Neural cell (in vitro differentiated cells): ENCODE results near the gene PPP1R12B. TPM values are rescaled to one million over a fixed set of nuclear protein-coding genes. Genes with fewer than 3 reads are reported as not detected.
"Not testable (repeated sequence)": the region's sequence is repeated elsewhere in the genome, so short reads cannot be mapped to it uniquely, and the experiment has no call there.

Experiments
- H2AFZ ChIP-seq: fragments of 200-600, 300-800 bp; sonication (generic), shearing (Covaris generic); 2 replicates; pipeline ENCODE4 v1.6.0; 2014; ENCODE audit warnings: low read depth, mild to moderate bottlenecking, antibody characterized with exemption, low read length, moderate library complexity
- H3F3A ChIP-seq: fragments of 200-600 bp; shearing (Covaris generic); 2 replicates; pipeline ENCODE4 v1.6.1; 2016; ENCODE audit warnings: mild to moderate bottlenecking, moderate library complexity, mixed read lengths, antibody characterized with exemption, low read length; ENCODE audit not compliant: insufficient read depth, poor library complexity, severe bottlenecking
- H3K27ac ChIP-seq: fragments of 200-600, 300-800 bp; sonication (generic), shearing (Covaris generic); 2 replicates; pipeline ENCODE4 v1.5.1; 2014; ENCODE audit warnings: mild to moderate bottlenecking, low read length, moderate library complexity
- H3K27me3 ChIP-seq: fragments of 300-800, 200-600 bp; sonication (generic), shearing (Covaris generic); 2 replicates; pipeline ENCODE4 v1.6.0; 2014; ENCODE audit warnings: mild to moderate bottlenecking, low read depth, low read length, moderate library complexity; ENCODE audit not compliant: insufficient read depth
- H3K36me3 ChIP-seq: fragments of 300-800, 200-600 bp; sonication (generic), shearing (Covaris generic); 2 replicates; pipeline ENCODE4 v1.5.1; 2014; ENCODE audit warnings: mild to moderate bottlenecking, antibody characterized with exemption, low read length, moderate library complexity; ENCODE audit not compliant: insufficient read depth
- H3K4me2 ChIP-seq: fragments of 300-800, 200-600 bp; sonication (generic), shearing (Covaris generic); 2 replicates; pipeline ENCODE4 v1.6.0; 2014; ENCODE audit warnings: mild to moderate bottlenecking, low read length
- H3K4me3 ChIP-seq: fragments of 300-800, 200-600 bp; sonication (generic), shearing (Covaris generic); 2 replicates; pipeline ENCODE4 v1.5.1; 2014; ENCODE audit warnings: mild to moderate bottlenecking, low read length, moderate library complexity
- H3K79me2 ChIP-seq: fragments of 200-600 bp; shearing (Covaris generic); replicated peaks from 2 replicates; pipeline ENCODE4 v1.6.0; 2014; ENCODE audit warnings: mild to moderate bottlenecking, low read length, moderate library complexity; ENCODE audit not compliant: insufficient read depth
- H3K9ac ChIP-seq: fragments of 300-800, 200-600 bp; sonication (generic), shearing (Covaris generic); 2 replicates; pipeline ENCODE4 v1.6.1; 2016; ENCODE audit warnings: mild to moderate bottlenecking, low read length, mixed read lengths
- H3K9me2 ChIP-seq: fragments of 200-600 bp; shearing (Covaris generic); 2 replicates; pipeline ENCODE4 v1.6.1; 2016; ENCODE audit warnings: mild to moderate bottlenecking, low read length, mixed read lengths; ENCODE audit not compliant: insufficient read depth
- H3K9me3 ChIP-seq: fragments of 200-600, 300-800 bp; sonication (generic), shearing (Covaris generic); 2 replicates; pipeline ENCODE4 v1.6.1; 2016; ENCODE audit warnings: mild to moderate bottlenecking, mixed run types, low read length, moderate library complexity, mixed read lengths
- H4K20me1 ChIP-seq: fragments of 200-600 bp; shearing (Covaris generic); 2 replicates; pipeline ENCODE4 v1.6.1; 2016; ENCODE audit warnings: mild to moderate bottlenecking, mixed run types; ENCODE audit not compliant: insufficient read depth
- CTCF ChIP-seq: fragments of 450-650 bp; IDR thresholded peaks from 2 replicates; pipeline ENCODE4 v1.5.1; 2014; ENCODE audit warnings: antibody characterized with exemption, mild to moderate bottlenecking, moderate library complexity; ENCODE audit not compliant: poor library complexity, severe bottlenecking
- EP300 ChIP-seq: fragments of 450-650 bp; conservative IDR thresholded peaks from 2 replicates; pipeline ENCODE4 v1.6.1; 2014; ENCODE audit warnings: antibody characterized with exemption, mild to moderate bottlenecking, moderate library complexity; ENCODE audit not compliant: poor library complexity, severe bottlenecking
- EZH2 ChIP-seq: fragments of 200-600, 300-800 bp; shearing (Covaris generic), sonication (generic); IDR thresholded peaks from 2 replicates; pipeline ENCODE4 v1.6.1; 2014; ENCODE audit warnings: antibody characterized with exemption, low read length, borderline replicate concordance, mild to moderate bottlenecking; ENCODE audit not compliant: insufficient read depth, poor library complexity, severe bottlenecking
- MXI1 ChIP-seq: fragments of 450-650 bp; conservative IDR thresholded peaks from 2 replicates; pipeline ENCODE4 v1.6.1; 2014; ENCODE audit warnings: antibody characterized with exemption, mild to moderate bottlenecking; ENCODE audit not compliant: poor library complexity, severe bottlenecking
- POLR2AphosphoS5 ChIP-seq: IDR thresholded peaks from 2 replicates; pipeline ENCODE4 v1.6.1; 2012
- RAD21 ChIP-seq: fragments of 450-650 bp; conservative IDR thresholded peaks from 2 replicates; pipeline ENCODE4 v1.6.1; 2014; ENCODE audit warnings: antibody characterized with exemption, mild to moderate bottlenecking, moderate library complexity
- REST ChIP-seq: IDR thresholded peaks from 2 replicates; pipeline ENCODE4 v1.6.1; 2012; ENCODE audit warnings: borderline replicate concordance
- SMC3 ChIP-seq: fragments of 450-650 bp; conservative IDR thresholded peaks from 2 replicates; pipeline ENCODE4 v1.6.1; 2014; ENCODE audit warnings: antibody characterized with exemption, mild to moderate bottlenecking, moderate library complexity; ENCODE audit not compliant: poor library complexity
- TAF1 ChIP-seq: IDR thresholded peaks from 2 replicates; pipeline ENCODE4 v1.6.1; 2012; ENCODE audit warnings: low read depth
- polyA plus RNA-seq: library from polyadenylated mRNA; depleted of rRNA; stranded (reverse); fragments of >200 nt; gene quantifications from 2 replicates; pipeline ENCODE4 v1.2.3, GENCODE V29; 2014

PPP1R12B gene
- polyA plus RNA-seq, 1 donor from 2014 or later, result 9.8 TPM

GRCh38 chr1:202619505-202619904 is 271.0 kb downstream of the PPP1R12B start:
- H3K79me2 ChIP-seq, result no peaks in the 10 kb centered on the region
- no peaks in the 10 kb centered on the region for H3K36me3 ChIP-seq
- no peaks in the 10 kb centered on the region for H3K27me3 ChIP-seq
- no peaks in the 10 kb centered on the region for H4K20me1 ChIP-seq
- H3K9ac ChIP-seq, result no peak overlapping the region
- no peak overlapping the region for H3K4me3 ChIP-seq
- no peak overlapping the region for H2AFZ ChIP-seq
- H3F3A ChIP-seq, result no peaks in the 10 kb centered on the region
- H3K4me2 ChIP-seq, result no peak overlapping the region
- H3K9me2 ChIP-seq, result no peaks in the 10 kb centered on the region
- no peaks in the 10 kb centered on the region for H3K9me3 ChIP-seq
- no peak overlapping the region for H3K27ac ChIP-seq
- TF ChIP-seq EP300 (no peak), TAF1 (no peak), EZH2 (no peak), CTCF (no peak), REST (no peak), SMC3 (no peak), RAD21 (no peak), POLR2AphosphoS5 (no peak)

GRCh38 chr1:202620036-202620435 is 271.5 kb downstream of the PPP1R12B start:
- not testable (repeated sequence) for H4K20me1 ChIP-seq, H3K27ac ChIP-seq, H3K27me3 ChIP-seq, H3K9me3 ChIP-seq, H3F3A ChIP-seq, H3K9ac ChIP-seq, H3K9me2 ChIP-seq, H3K4me2 ChIP-seq, H3K79me2 ChIP-seq, H3K36me3 ChIP-seq, H2AFZ ChIP-seq, H3K4me3 ChIP-seq

GRCh38 chr1:202621446-202621845 is 272.9 kb downstream of the PPP1R12B start:
- Histone ChIP-seq H4K20me1 (no peaks in the 10 kb centered on the region), H3K9me2 (no peaks in the 10 kb centered on the region), H3K9me3 (no peaks in the 10 kb centered on the region), H3K9ac (no peak overlapping the region), H3K4me2 (no peak overlapping the region), H3K27ac (no peak overlapping the region), H3K36me3 (no peaks in the 10 kb centered on the region), H3K79me2 (no peaks in the 10 kb centered on the region), H2AFZ (no peak overlapping the region), H3K4me3 (no peak overlapping the region), H3F3A (no peaks in the 10 kb centered on the region), H3K27me3 (no peaks in the 10 kb centered on the region)
- no peak for TF ChIP-seq EZH2
- no peak for TF ChIP-seq SMC3
- TF ChIP-seq EP300, result no peak
- no peak for TF ChIP-seq RAD21
- no peak for TF ChIP-seq TAF1
- TF ChIP-seq POLR2AphosphoS5, result no peak
- no peak for TF ChIP-seq REST
- no peak for TF ChIP-seq CTCF
- no peak for TF ChIP-seq MXI1
